Muscle of arm (tissue), 12 donors: ENCODE measurements around the gene NFKBIE. TPM values are rescaled to one million over a fixed set of nuclear protein-coding genes. Genes with fewer than 3 reads are reported as not detected.

Experiments used
- DNase-seq: peaks from one replicate; pipeline ENCODE4 v3.0.0-alpha.2; 2013
- polyA plus RNA-seq, 12 donors: library from polyadenylated mRNA; unstranded; fragments of 120-200 nt; gene quantifications; one replicate each; pipeline ENCODE4 v1.2.1, GENCODE V29; 2013; ENCODE audit not compliant: insufficient read length in 12 of 12

The NFKBIE gene
- polyA plus RNA-seq, 12 donors, result 3.1 to 9.2 (median 4.5) TPM; not detected in 1

GRCh38 chr6:44273617-44274016 lies 8.3 kb upstream of the NFKBIE start:
- no peak for DNase-seq

GRCh38 chr6:44272999-44273566 lies 7.7 kb upstream of the NFKBIE start:
- DNase-seq, result no peak

GRCh38 chr6:44272529-44272928 lies 7.2 kb upstream of the NFKBIE start:
- no peak for DNase-seq

GRCh38 chr6:44271914-44272313 lies 6.6 kb upstream of the NFKBIE start:
- DNase-seq, result no peak

- no peak for DNase-seq
Measured at GRCh38 chr6:44271406-44271723, 6.0 kb upstream of the NFKBIE start.

- DNase-seq, result no peak
Measured at GRCh38 chr6:44270526-44271405, 5.4 kb upstream of the NFKBIE start.

- DNase-seq, result no peak
Measured at GRCh38 chr6:44269921-44270525, 4.7 kb upstream of the NFKBIE start, which contains the start of gene TMEM151B. TMEM151B (plus strand) TSS chr6:44270450; CDS start chr6:44270743, 293 bp downstream.

GRCh38 chr6:44269178-44269920 lies 4.0 kb upstream of the NFKBIE start:
- DNase-seq, result no peak

- no peak for DNase-seq
Measured at GRCh38 chr6:44268095-44268628, 2.8 kb upstream of the NFKBIE start.

- no peak for DNase-seq
Measured at GRCh38 chr6:44267252-44267651, 1.9 kb upstream of the NFKBIE start.

- no peak for DNase-seq
Measured at GRCh38 chr6:44266347-44266746, 996 bp upstream of the NFKBIE start.

GRCh38 chr6:44265722-44266233 lies 427 bp upstream of the NFKBIE start:
- DNase-seq, result no peak

GRCh38 chr6:44264154-44265006 lies 971 bp downstream of the NFKBIE start:
- no peak for DNase-seq

GRCh38 chr6:44263354-44264100 lies 1.8 kb downstream of the NFKBIE start:
- DNase-seq, result no peak

GRCh38 chr6:44262467-44263353 lies 2.6 kb downstream of the NFKBIE start:
- no peak for DNase-seq

GRCh38 chr6:44261581-44261980 lies 3.8 kb downstream of the NFKBIE start:
- DNase-seq, result no peak

GRCh38 chr6:44260451-44261297 lies 4.7 kb downstream of the NFKBIE start:
- no peak for DNase-seq

GRCh38 chr6:44260011-44260410 lies 5.3 kb downstream of the NFKBIE start:
- no peak for DNase-seq
